Fibroblast of lung (primary cell): ENCODE results near the gene FOXL1. TPM values are rescaled to one million over a fixed set of nuclear protein-coding genes. Genes with fewer than 3 reads are reported as not detected.
A peak's percentile ranks its signal among the peaks of the same experiment; 100 is the strongest.

Source experiments
- DNase-seq, 2 donors: peaks; one replicate each; pipeline versions ENCODE4 v3.0.0 to v3.0.0-alpha.2; 2010; ENCODE audit warnings: low read depth in 2 of 2
- H2AFZ ChIP-seq: 2 replicates; pipeline ENCODE4 v1.5.1; 2012; ENCODE audit warnings: low read length, control low read depth, inconsistent platforms
- H3K27ac ChIP-seq: 2 replicates; pipeline ENCODE4 v1.5.1; 2011; ENCODE audit warnings: low read length, control low read depth; ENCODE audit not compliant: insufficient read depth
- H3K27me3 ChIP-seq: 2 replicates; pipeline ENCODE4 v1.5.1; 2011; ENCODE audit warnings: mild to moderate bottlenecking, low read length; ENCODE audit not compliant: control insufficient read depth, insufficient read depth
- H3K36me3 ChIP-seq: 2 replicates; pipeline ENCODE4 v1.5.1; 2011; ENCODE audit warnings: low read length; ENCODE audit not compliant: control insufficient read depth, insufficient read depth
- H3K4me1 ChIP-seq: 2 replicates; pipeline ENCODE4 v1.5.1; 2011; ENCODE audit warnings: low read length; ENCODE audit not compliant: control insufficient read depth, insufficient read depth; ENCODE audit errors: extremely low read depth
- H3K4me2 ChIP-seq: 2 replicates; pipeline ENCODE4 v1.5.1; 2011; ENCODE audit warnings: low read length, control low read depth; ENCODE audit not compliant: insufficient read depth; ENCODE audit errors: extremely low read depth
- H3K4me3 ChIP-seq, 4 experiments: fragments of 200-600 bp in 1 of 4; sonication (generic) in 1 of 4; replicated peaks in 1 of 4; 2 replicates each; pipeline ENCODE4 v1.5.1; 2011 to 2016; ENCODE audit warnings: low read length in 4 of 4, low read depth in 3 of 4, mild to moderate bottlenecking in 3 of 4, control low read depth in 2 of 4, inconsistent platforms in 1 of 4, mixed read lengths in 1 of 4; ENCODE audit not compliant: insufficient read depth in 1 of 4; ENCODE audit errors: control extremely low read depth in 1 of 4
- H3K79me2 ChIP-seq: 2 replicates; pipeline ENCODE4 v1.5.1; 2012; ENCODE audit warnings: mild to moderate bottlenecking, low read length, inconsistent platforms; ENCODE audit not compliant: control insufficient read depth, insufficient read depth
- H3K9ac ChIP-seq: 2 replicates; pipeline ENCODE4 v1.5.1; 2011; ENCODE audit warnings: mild to moderate bottlenecking, low read length, control low read depth; ENCODE audit not compliant: insufficient read depth
- H3K9me3 ChIP-seq: 2 replicates; pipeline ENCODE4 v1.5.1; 2012; ENCODE audit warnings: low read depth, low read length; ENCODE audit not compliant: control insufficient read depth, insufficient read depth
- H4K20me1 ChIP-seq: 2 replicates; pipeline ENCODE4 v1.5.1; 2011; ENCODE audit warnings: low read length; ENCODE audit not compliant: control insufficient read depth, insufficient read depth; ENCODE audit errors: extremely low read depth
- CTCF ChIP-seq, 2 donors: IDR thresholded peaks in 1 of 2; conservative IDR thresholded peaks in 1 of 2; 1 replicate in 1 of 2; 2 replicates in 1 of 2; pipeline ENCODE4 v1.5.1; 2011 to 2012; ENCODE audit warnings: low read length in 2 of 2, control low read depth in 1 of 2, inconsistent platforms in 1 of 2, low read depth in 1 of 2, mild to moderate bottlenecking in 1 of 2
- EZH2 ChIP-seq: IDR thresholded peaks from 2 replicates; pipeline ENCODE4 v1.5.1; 2012; ENCODE audit warnings: low read length, control low read depth, mild to moderate bottlenecking; ENCODE audit errors: missing control alignments
- polyA plus RNA-seq, 2 donors: library from polyadenylated mRNA; depleted of rRNA in 1 of 2; stranded (reverse) in 1 of 2; unstranded in 1 of 2; fragments of >200 nt; gene quantifications; 2 replicates each; pipeline ENCODE4 v1.2.1, GENCODE V29; 2011 to 2012; ENCODE audit warnings: missing spikeins in 1 of 2
- total RNA-seq: library from RNA; depleted of rRNA; stranded (reverse); fragments of >200 nt; gene quantifications from 2 replicates; pipeline ENCODE4 v1.2.1, GENCODE V29; 2014

The FOXL1 gene
- total and polyA plus RNA-seq, 2 donors (not counting 1 experiment from before 2014, with no cell fraction given): 5.9 to 27.4 TPM

DNA sequence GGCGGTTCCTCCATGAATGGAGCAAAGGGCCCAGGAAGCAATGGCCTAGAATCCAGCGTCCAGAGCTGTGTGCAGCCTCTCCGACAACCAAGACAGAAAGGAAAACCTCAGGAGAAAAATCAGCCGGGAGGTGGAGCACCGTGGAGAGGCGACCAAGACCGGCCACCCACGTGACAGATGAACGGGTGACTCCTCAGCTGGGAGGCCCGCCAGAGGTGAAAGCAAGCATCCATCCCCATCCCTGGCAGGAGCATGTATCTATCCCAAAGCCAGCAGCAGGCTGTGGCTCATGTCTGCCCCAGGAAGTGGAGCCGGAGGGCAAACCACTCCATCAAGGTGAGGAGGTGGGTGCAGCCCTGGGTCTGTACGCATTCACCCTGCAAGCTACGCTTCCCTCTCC, 52.1 kb downstream of the FOXL1 start:
- Histone ChIP-seq H3K36me3 (no peaks in the 10 kb centered on the region), H3K27me3 (no peaks in the 10 kb centered on the region), H3K4me2 (no peak overlapping the region), H3K27ac (no peak overlapping the region), H4K20me1 (no peaks in the 10 kb centered on the region), H3K79me2 (no peaks in the 10 kb centered on the region), H2AFZ (no peak overlapping the region), H3K4me3 (no peak overlapping the region), H3K9ac (no peak overlapping the region), H3K4me1 (no peaks in the 10 kb centered on the region), H3K9me3 (no peaks in the 10 kb centered on the region)
- TF ChIP-seq CTCF (conservative IDR thresholded peaks at IDR 0.05 in 1 of 2, IDR thresholded peaks at IDR 0.05 in 1 of 2; ENCODE audit: low read depth in 1 of 2, low read length in 2 of 2) (no peak), EZH2 (no peak)
- DNase-seq: peak in 1 of 2 donors; percentile 45

- no peaks in the 10 kb centered on the region for H3K27me3 ChIP-seq
- H3K9ac ChIP-seq: no peak overlapping the region
- H3K79me2 ChIP-seq: no peaks in the 10 kb centered on the region
- H3K27ac ChIP-seq: no peak overlapping the region
- no peaks in the 10 kb centered on the region for H3K9me3 ChIP-seq
- peak in 1 of 2 donors; percentile 29 for DNase-seq
- no peaks in the 10 kb centered on the region for H3K4me1 ChIP-seq
- no peak overlapping the region for H2AFZ ChIP-seq
- no peaks in the 10 kb centered on the region for H4K20me1 ChIP-seq
- TF ChIP-seq EZH2: no peak
- TF ChIP-seq CTCF (conservative IDR thresholded peaks at IDR 0.05 in 1 of 2, IDR thresholded peaks at IDR 0.05 in 1 of 2; ENCODE audit: low read depth in 1 of 2, low read length in 2 of 2): no peak
- no peaks in the 10 kb centered on the region for H3K36me3 ChIP-seq
- no peak overlapping the region for H3K4me2 ChIP-seq
- H3K4me3 ChIP-seq: no peak overlapping the region
Observed at GRCh38 chr16:86631444-86631843, 53.1 kb downstream of the FOXL1 start.

Other genes with a start within 250 kb of the FOXL1 start
- 15.9 and 31.5 TPM in 2 replicates for gene FOXF1, start 68.0 kb upstream of the FOXL1 start, total RNA-seq
- 14.0 and 38.5 TPM in 2 replicates for gene FOXF1, start 68.0 kb upstream of the FOXL1 start, polyA plus RNA-seq
- gene MTHFSD, start 23.3 kb upstream of the FOXL1 start, total RNA-seq: 13.6 and 19.3 TPM in 2 replicates
- gene MTHFSD, start 23.3 kb upstream of the FOXL1 start, polyA plus RNA-seq: 11.4 and 13.1 TPM in 2 replicates
- 0.26 and 0.50 TPM in 2 replicates for gene FOXC2, start 11.7 kb upstream of the FOXL1 start, total RNA-seq
- gene FOXC2, start 11.7 kb upstream of the FOXL1 start, polyA plus RNA-seq: 1.1 and 1.5 TPM in 2 replicates